Karpas-422 (cell line): ENCODE results near the gene SLMAP. TPM values are rescaled to one million over a fixed set of nuclear protein-coding genes. Genes with fewer than 3 reads are reported as not detected.

ENCODE experiments used
- DNase-seq: peaks from one replicate; pipeline ENCODE4 v3.0.0-alpha.2; 2015
- H2AFZ ChIP-seq: fragments of 200-600 bp; sonication (generic); 2 replicates; pipeline ENCODE4 v1.6.1; 2014; ENCODE audit warnings: antibody characterized with exemption, low read length, mixed read lengths
- H3K27ac ChIP-seq: fragments of 200-600 bp; sonication (generic); 2 replicates; pipeline ENCODE4 v1.5.1; 2014; ENCODE audit warnings: mild to moderate bottlenecking, low read length, moderate library complexity
- H3K27me3 ChIP-seq: fragments of 200-600 bp; sonication (generic); 2 replicates; pipeline ENCODE4 v1.6.1; 2014; ENCODE audit warnings: low read length, mixed read lengths
- H3K36me3 ChIP-seq: fragments of 200-600 bp; sonication (generic); 2 replicates; pipeline ENCODE4 v1.6.1; 2014; ENCODE audit warnings: low read length, mixed read lengths; ENCODE audit not compliant: insufficient read depth
- H3K4me1 ChIP-seq: fragments of 200-600 bp; sonication (generic); 2 replicates; pipeline ENCODE4 v1.6.1; 2014; ENCODE audit warnings: mild to moderate bottlenecking, low read length, mixed read lengths
- H3K4me2 ChIP-seq: fragments of 200-600 bp; sonication (generic); 2 replicates; pipeline ENCODE4 v1.6.1; 2014; ENCODE audit warnings: low read length, low read depth, mild to moderate bottlenecking; ENCODE audit not compliant: poor library complexity, severe bottlenecking
- H3K4me3 ChIP-seq: fragments of 200-600 bp; sonication (generic); 2 replicates; pipeline ENCODE4 v1.5.1; 2014; ENCODE audit warnings: mild to moderate bottlenecking, antibody characterized with exemption, low read length, mixed read lengths
- H3K79me2 ChIP-seq: fragments of 200-600 bp; sonication (generic); 2 replicates; pipeline ENCODE4 v1.6.1; 2014; ENCODE audit warnings: mild to moderate bottlenecking, low read length, mixed read lengths
- H3K9ac ChIP-seq: fragments of 200-600 bp; sonication (generic); 2 replicates; pipeline ENCODE4 v1.6.0; 2014; ENCODE audit warnings: low read length
- H3K9me2 ChIP-seq: fragments of 200-600 bp; sonication (generic), shearing (Covaris generic); replicated peaks from 2 replicates; pipeline ENCODE4 v1.6.0; 2014; ENCODE audit warnings: mild to moderate bottlenecking, low read length, moderate library complexity; ENCODE audit not compliant: insufficient read depth
- H3K9me3 ChIP-seq: fragments of 300-700, 200-600 bp; sonication (generic); 2 replicates; pipeline ENCODE4 v1.6.1; 2014; ENCODE audit warnings: low read length, mixed read lengths
- H4K20me1 ChIP-seq: fragments of 200-600 bp; sonication (generic); 2 replicates; pipeline ENCODE4 v1.6.1; 2014; ENCODE audit warnings: mild to moderate bottlenecking, antibody characterized with exemption, low read length, low read depth; ENCODE audit not compliant: insufficient read depth
- total RNA-seq: library from RNA; depleted of rRNA; stranded (reverse); fragments of >200 nt; shearing (Covaris generic); gene quantifications from 2 replicates; pipeline ENCODE4 v1.2.3, GENCODE V29; 2014; ENCODE audit warnings: low replicate concordance

SLMAP gene
- total RNA-seq, 1 experiment from 2014 or later, result 63.6 TPM

GRCh38 chr3:57777774-57778173 is 21.7 kb downstream of the SLMAP start:
- H3K4me2 ChIP-seq, result no peak overlapping the region
- no peak overlapping the region for H2AFZ ChIP-seq
- H4K20me1 ChIP-seq, result 0 out of 2 replicates have a peak, but pooled peaks cover 5% of the 10 kb centered on the region
- H3K4me1 ChIP-seq, result peaks cover 4% of the 10 kb centered on the region; the same call in 1 of the 2 replicates
- H3K9ac ChIP-seq, result no peak overlapping the region
- no peak for DNase-seq
- H3K9me2 ChIP-seq, result no peaks in the 10 kb centered on the region
- H3K79me2 ChIP-seq, result peaks cover 91% of the 10 kb centered on the region
- no peaks in the 10 kb centered on the region for H3K27me3 ChIP-seq
- H3K9me3 ChIP-seq, result no peaks in the 10 kb centered on the region
- H3K27ac ChIP-seq, result no peak overlapping the region
- no peak overlapping the region for H3K4me3 ChIP-seq
- H3K36me3 ChIP-seq, result no peaks in the 10 kb centered on the region

GRCh38 chr3:57778494-57778893 is 22.4 kb downstream of the SLMAP start:
- Histone ChIP-seq H3K79me2 (peaks cover 91% of the 10 kb centered on the region), H3K4me3 (no peak overlapping the region), H4K20me1 (0 out of 2 replicates have a peak, but pooled peaks cover 5% of the 10 kb centered on the region), H3K36me3 (no peaks in the 10 kb centered on the region), H3K9me3 (no peaks in the 10 kb centered on the region), H3K27ac (no peak overlapping the region), H3K9me2 (no peaks in the 10 kb centered on the region), H3K27me3 (no peaks in the 10 kb centered on the region), H3K9ac (no peak overlapping the region), H3K4me2 (no peak overlapping the region), H2AFZ (no peak overlapping the region), H3K4me1 (peaks cover 4% of the 10 kb centered on the region; the same call in 1 of the 2 replicates)
- no peak for DNase-seq

- H3K9me3 ChIP-seq, result no peaks in the 10 kb centered on the region
- peaks cover 93% of the 10 kb centered on the region for H3K79me2 ChIP-seq
- peaks cover 5% of the 10 kb centered on the region for H3K4me1 ChIP-seq
- H3K4me2 ChIP-seq, result no peak overlapping the region
- no peak overlapping the region for H3K4me3 ChIP-seq
- DNase-seq, result no peak
- H3K27me3 ChIP-seq, result no peaks in the 10 kb centered on the region
- no peak overlapping the region for H3K27ac ChIP-seq
- H3K9ac ChIP-seq, result no peak overlapping the region
- H4K20me1 ChIP-seq, result 0 out of 2 replicates have a peak, but pooled peaks cover 9% of the 10 kb centered on the region
- H3K9me2 ChIP-seq, result no peaks in the 10 kb centered on the region
- no peaks in the 10 kb centered on the region for H3K36me3 ChIP-seq
- no peak overlapping the region for H2AFZ ChIP-seq
These were observed 23.6 kb downstream of the SLMAP start for GRCh38 chr3:57779666-57780065.

GRCh38 chr3:57783186-57784088 is 27.3 kb downstream of the SLMAP start:
- Histone ChIP-seq H3K4me1 (peaks cover 37% of the 10 kb centered on the region), H3K9me2 (no peaks in the 10 kb centered on the region), H4K20me1 (peaks cover 14% of the 10 kb centered on the region; the same call in 1 of the 2 replicates), H3K79me2 (peaks cover 94% of the 10 kb centered on the region), H3K4me3 (no peak overlapping the region), H3K36me3 (no peaks in the 10 kb centered on the region), H3K27ac (no peak overlapping the region), H3K27me3 (no peaks in the 10 kb centered on the region), H3K9me3 (no peaks in the 10 kb centered on the region), H3K9ac (no peak overlapping the region), H2AFZ (no peak overlapping the region), H3K4me2 (no peak overlapping the region)
- no peak for DNase-seq

GRCh38 chr3:57784089-57784735 is 28.1 kb downstream of the SLMAP start:
- Histone ChIP-seq H3K4me1 (peaks cover 42% of the 10 kb centered on the region), H3K4me2 (no peak overlapping the region), H3K4me3 (no peak overlapping the region), H4K20me1 (peaks cover 19% of the 10 kb centered on the region; the same call in 1 of the 2 replicates), H3K27me3 (no peaks in the 10 kb centered on the region), H3K9me2 (no peaks in the 10 kb centered on the region), H3K36me3 (no peaks in the 10 kb centered on the region), H3K79me2 (peaks cover 94% of the 10 kb centered on the region), H3K9me3 (no peaks in the 10 kb centered on the region), H3K27ac (no peak overlapping the region), H2AFZ (no peak overlapping the region), H3K9ac (no peak overlapping the region)
- DNase-seq, result no peak

- no peaks in the 10 kb centered on the region for H3K27me3 ChIP-seq
- peaks cover 14% of the 10 kb centered on the region; the same call in 1 of the 2 replicates for H4K20me1 ChIP-seq
- H3K9me2 ChIP-seq, result no peaks in the 10 kb centered on the region
- no peak overlapping the region for H3K27ac ChIP-seq
- no peak overlapping the region for H3K4me2 ChIP-seq
- no peak for DNase-seq
- H3K9ac ChIP-seq, result no peak overlapping the region
- peaks cover 96% of the 10 kb centered on the region for H3K79me2 ChIP-seq
- peaks cover 47% of the 10 kb centered on the region for H3K4me1 ChIP-seq
- H2AFZ ChIP-seq, result no peak overlapping the region
- no peaks in the 10 kb centered on the region for H3K36me3 ChIP-seq
- H3K9me3 ChIP-seq, result no peaks in the 10 kb centered on the region
- H3K4me3 ChIP-seq, result no peak overlapping the region
These were observed 29.3 kb downstream of the SLMAP start for GRCh38 chr3:57785446-57785845.

- Histone ChIP-seq H2AFZ (no peak overlapping the region), H3K27me3 (no peaks in the 10 kb centered on the region), H3K4me1 (peaks cover 63% of the 10 kb centered on the region), H3K79me2 (peaks cover 97% of the 10 kb centered on the region), H3K27ac (peak overlapping the region; percentile 70), H4K20me1 (peaks cover 14% of the 10 kb centered on the region; the same call in 1 of the 2 replicates), H3K4me3 (no peak overlapping the region; the same call in 1 of the 2 replicates), H3K36me3 (no peaks in the 10 kb centered on the region), H3K9ac (peak overlapping the region; percentile 19; the same call in 1 of the 2 replicates), H3K4me2 (peak overlapping the region; percentile 53), H3K9me3 (no peaks in the 10 kb centered on the region), H3K9me2 (no peaks in the 10 kb centered on the region)
- DNase-seq, result peak; percentile 65
These were observed 31.9 kb downstream of the SLMAP start for GRCh38 chr3:57787867-57788623.
